Kidney (tissue), 14 donors: Measurements from ENCODE around the gene CMIP. TPM values are rescaled to one million over a fixed set of nuclear protein-coding genes. Genes with fewer than 3 reads are reported as not detected.

Experiments used
- DNase-seq, 5 donors: peaks; one replicate each; pipeline ENCODE4 v3.0.0-alpha.2; 2013 to 2020
- FAIRE-seq: peaks from 2 replicates; lab custom pipeline; 2012; peaks lifted over from hg19 to GRCh38; lab: Jason Lieb, UNC
- H3K27ac ChIP-seq, 2 donors: one replicate each; pipeline ENCODE4 v1.7.0; 2013; ENCODE audit warnings: low read depth in 2 of 2, low read length in 2 of 2, inconsistent platforms in 1 of 2
- H3K27me3 ChIP-seq: one replicate; pipeline ENCODE4 v1.7.1; 2013; ENCODE audit warnings: low read length, inconsistent platforms; ENCODE audit not compliant: control insufficient read depth, insufficient read depth
- H3K36me3 ChIP-seq, 3 donors: one replicate each; pipeline versions ENCODE4 v1.7.0 to v1.7.1; 2013; ENCODE audit warnings: low read length in 3 of 3, control low read depth in 1 of 3, inconsistent platforms in 1 of 3; ENCODE audit not compliant: insufficient read depth in 3 of 3, control insufficient read depth in 2 of 3
- H3K4me1 ChIP-seq, 3 donors: one replicate each; pipeline versions ENCODE4 v1.7.0 to v1.7.1; 2013; ENCODE audit warnings: low read length in 3 of 3, inconsistent platforms in 1 of 3, low read depth in 1 of 3; ENCODE audit not compliant: control insufficient read depth in 2 of 3, insufficient read depth in 2 of 3
- H3K4me3 ChIP-seq, 3 donors: one replicate each; pipeline versions ENCODE4 v1.7.0 to v1.8.1; 2013; ENCODE audit warnings: low read length in 3 of 3, control low read depth in 1 of 3, inconsistent platforms in 1 of 3
- H3K9ac ChIP-seq, 3 donors: one replicate each; pipeline versions ENCODE4 v1.7.0 to v1.7.1; 2013; ENCODE audit warnings: low read length in 3 of 3, control low read depth in 1 of 3, inconsistent platforms in 1 of 3
- H3K9me3 ChIP-seq, 3 donors: one replicate each; pipeline versions ENCODE4 v1.7.0 to v1.7.1; 2013; ENCODE audit warnings: low read length in 3 of 3, control low read depth in 1 of 3, inconsistent platforms in 1 of 3; ENCODE audit not compliant: control insufficient read depth in 2 of 3, insufficient read depth in 1 of 3
- CTCF ChIP-seq: IDR thresholded peaks from 3 replicates; pipeline ENCODE4 v1.5.1; 2012; ENCODE audit warnings: mild to moderate bottlenecking, moderate library complexity, borderline replicate concordance; ENCODE audit not compliant: insufficient read depth; ENCODE audit errors: extremely low read depth
- intact Hi-C: fragments of 100-400 bp; cut with DNase I; formaldehyde crosslinking; loops from one replicate; pipeline ENCODE4 v1.11.1; 2022
- polyA plus RNA-seq: library from polyadenylated mRNA; stranded (reverse); fragments of 350-450 nt; fragmentation: Illumina TruSeq; extraction: RNeasy Lipid Tissue Mini Kit (QIAGEN cat#74804); gene quantifications from one replicate; pipeline ENCODE4 v1.2.3, GENCODE V29; 2014; ENCODE audit warnings: low read depth, low replicate concordance; ENCODE audit not compliant: insufficient read depth
- total RNA-seq: library from RNA; stranded (reverse); fragmentation: NEBNext Ultra II Directional; extraction: Animal tissue kit (Norgen Biotek cat#: 25700); gene quantifications from one replicate; pipeline ENCODE4 v1.2.1, GENCODE V29; 2021
- donor health status: control.
- donor health status: control.
- donor health status: control.
- donor health status: control.
- donor health status: control.
- donor health status: DM: yes; HTN: yes; CAD: no.
- donor health status: Normal renal cell carcinoma (clear cell type).

Gene CMIP
- total and polyA plus RNA-seq, 2 donors from 2014 or later, result 16.6 to 65.7 TPM

DNA sequence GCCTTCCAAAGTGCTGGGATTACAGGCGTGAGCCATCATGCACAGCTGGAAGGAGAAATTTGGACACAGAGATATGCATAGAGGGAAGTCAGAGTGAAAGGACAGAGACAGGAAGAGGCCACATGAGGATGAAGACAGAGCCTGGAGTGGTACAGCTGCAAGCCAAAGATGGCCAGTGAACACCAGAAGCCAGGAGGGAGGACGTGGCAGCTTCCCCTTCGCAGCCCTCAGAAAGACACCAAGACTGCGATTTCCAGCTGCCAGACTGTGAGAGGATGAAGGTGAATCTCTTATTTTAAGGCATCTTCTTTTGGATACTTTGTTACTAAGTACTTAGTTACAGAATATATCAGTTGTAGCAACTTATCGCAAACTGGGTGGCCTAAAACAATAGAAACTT is 274.0 kb downstream of the CMIP start:
- Histone ChIP-seq H3K9ac (no peak overlapping the region), H3K27ac (no peak overlapping the region), H3K27me3 (no peaks in the 10 kb centered on the region), H3K9me3 (no peaks in the 10 kb centered on the region), H3K4me1 (peaks cover 0 to 2% (median 0%) of the 10 kb centered on the region in 3 donors), H3K36me3 (no peaks in the 10 kb centered on the region), H3K4me3 (no peak overlapping the region)
- no peak for TF ChIP-seq CTCF
- DNase-seq (no peak), FAIRE-seq (no peak)
- intact Hi-C loops, result no loop called here

DNA sequence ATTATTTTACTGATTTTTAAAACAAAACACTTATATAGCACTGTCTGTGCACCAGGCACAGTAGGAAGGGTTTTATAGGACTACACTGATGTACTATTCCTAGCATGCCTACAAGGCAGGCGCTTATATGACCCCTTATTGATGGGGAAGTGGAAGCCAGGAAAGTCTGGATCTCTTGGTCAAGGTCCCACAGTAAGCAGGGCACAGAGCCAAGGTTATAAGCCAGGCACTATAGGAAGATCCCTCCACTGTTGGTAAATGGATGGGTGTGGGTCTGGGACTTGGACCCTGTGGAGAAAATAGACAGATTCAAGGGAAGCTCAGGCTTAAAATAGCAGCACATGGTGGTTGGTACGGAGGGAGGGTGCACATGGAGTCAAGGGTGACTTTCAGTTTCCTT is 275.4 kb downstream of the CMIP start:
- no peak overlapping the region for H3K9ac ChIP-seq
- H3K36me3 ChIP-seq, result no peaks in the 10 kb centered on the region
- TF ChIP-seq CTCF, result no peak
- FAIRE-seq, result no peak
- H3K4me3 ChIP-seq, result no peak overlapping the region
- H3K27ac ChIP-seq, result no peak overlapping the region
- no peaks in the 10 kb centered on the region for H3K27me3 ChIP-seq
- peaks cover 0 to 2% (median 0%) of the 10 kb centered on the region in 3 donors for H3K4me1 ChIP-seq
- intact Hi-C loops, result loop anchor here (5.0 kb wide), 1 partner anchor 318 kb away; no protein-coding TSS in a partner anchor
- no peaks in the 10 kb centered on the region for H3K9me3 ChIP-seq
- DNase-seq, result no peak

- Histone ChIP-seq H3K4me1 (peaks cover 0 to 2% (median 0%) of the 10 kb centered on the region in 3 donors), H3K9ac (no peak overlapping the region), H3K36me3 (no peaks in the 10 kb centered on the region), H3K9me3 (no peaks in the 10 kb centered on the region), H3K4me3 (no peak overlapping the region), H3K27me3 (no peaks in the 10 kb centered on the region), H3K27ac (no peak overlapping the region)
- TF ChIP-seq CTCF, result no peak
- FAIRE-seq (no peak), DNase-seq (no peak)
- intact Hi-C loops, result loop anchor here (5.0 kb wide), 1 partner anchor 319 kb away; no protein-coding TSS in a partner anchor
These were observed 276.6 kb downstream of the CMIP start for GRCh38 chr16:81720973-81721906.
